ENCODE results near the gene BNIPL.

Gene BNIPL

GRCh38 chr1:151011154-151011850 lies 25.1 kb upstream of the BNIPL start:
- peak overlapping the region; percentile 55 to 92 (median 75) for H3K27ac Mint-ChIP-seq
- no peaks in the 10 kb centered on the region for H3K9me3 Mint-ChIP-seq
- peaks cover 52% of the 10 kb centered on the region for H3K4me1 Mint-ChIP-seq
- no peak for TF ChIP-seq CTCF (IDR thresholded peaks at IDR 0.05; ENCODE audit: unreplicated experiment in 3 of 3)
- no peaks in the 10 kb centered on the region for H3K27me3 Mint-ChIP-seq (ENCODE audit: low read depth)
- H3K4me3 Mint-ChIP-seq = peak overlapping the region; percentile 11 to 68 (median 58)
- H3K36me3 Mint-ChIP-seq (ENCODE audit: low read depth) = peaks cover 4% of the 10 kb centered on the region

- peak overlapping the region; percentile 9 to 61 (median 24) for H3K4me3 Mint-ChIP-seq
- peak overlapping the region; percentile 86 to 95 (median 92) for H3K27ac Mint-ChIP-seq
- TF ChIP-seq CTCF (IDR thresholded peaks at IDR 0.05; ENCODE audit: unreplicated experiment in 3 of 3) = no peak
- H3K27me3 Mint-ChIP-seq (ENCODE audit: low read depth) = no peaks in the 10 kb centered on the region
- peaks cover 5% of the 10 kb centered on the region for H3K36me3 Mint-ChIP-seq (ENCODE audit: low read depth)
- peaks cover 37% of the 10 kb centered on the region for H3K4me1 Mint-ChIP-seq
- no peaks in the 10 kb centered on the region for H3K9me3 Mint-ChIP-seq
Observed at GRCh38 chr1:151012684-151013471, 23.5 kb upstream of the BNIPL start.

GRCh38 chr1:151013518-151013917 lies 22.9 kb upstream of the BNIPL start:
- no peaks in the 10 kb centered on the region for H3K27me3 Mint-ChIP-seq (ENCODE audit: low read depth)
- no peaks in the 10 kb centered on the region for H3K9me3 Mint-ChIP-seq
- peak overlapping the region; percentile 9 to 61 (median 24) for H3K4me3 Mint-ChIP-seq
- TF ChIP-seq CTCF (IDR thresholded peaks at IDR 0.05; ENCODE audit: unreplicated experiment in 3 of 3) = peak in 1 of 3 experiments; percentile 15
- H3K36me3 Mint-ChIP-seq (ENCODE audit: low read depth) = peaks cover 12% of the 10 kb centered on the region
- peak overlapping the region; percentile 86 to 95 (median 92) for H3K27ac Mint-ChIP-seq
- peaks cover 35% of the 10 kb centered on the region for H3K4me1 Mint-ChIP-seq

- H3K27me3 Mint-ChIP-seq (ENCODE audit: low read depth) = no peaks in the 10 kb centered on the region
- peaks cover 14% of the 10 kb centered on the region for H3K4me1 Mint-ChIP-seq
- peak overlapping the region; percentile 67 to 84 (median 74) for H3K27ac Mint-ChIP-seq
- peaks cover 44% of the 10 kb centered on the region for H3K36me3 Mint-ChIP-seq (ENCODE audit: low read depth)
- no peak overlapping the region for H3K4me3 Mint-ChIP-seq
- H3K9me3 Mint-ChIP-seq = no peaks in the 10 kb centered on the region
- TF ChIP-seq CTCF (IDR thresholded peaks at IDR 0.05; ENCODE audit: unreplicated experiment in 3 of 3) = peak; percentile 46 to 64 (median 53)
Observed at GRCh38 chr1:151024540-151025146, 11.7 kb upstream of the BNIPL start.

- Mint-ChIP-seq H3K36me3 (ENCODE audit: low read depth) (peaks cover 54% of the 10 kb centered on the region), H3K27me3 (ENCODE audit: low read depth) (no peaks in the 10 kb centered on the region), H3K9me3 (no peaks in the 10 kb centered on the region), H3K4me3 (no peak overlapping the region), H3K4me1 (peaks cover 14% of the 10 kb centered on the region), H3K27ac (no peak overlapping the region)
- TF ChIP-seq CTCF (IDR thresholded peaks at IDR 0.05; ENCODE audit: unreplicated experiment in 3 of 3) = no peak
Observed at GRCh38 chr1:151026460-151026859, 9.9 kb upstream of the BNIPL start.
